Bronchial smooth muscle cell (primary cell): ENCODE measurements around the gene CACNA1F. TPM values are rescaled to one million over a fixed set of nuclear protein-coding genes. Genes with fewer than 3 reads are reported as not detected.

ENCODE experiments used
- total RNA-seq: library from RNA; depleted of rRNA; stranded (reverse); fragments of >200 nt; gene quantifications from 2 replicates; pipeline ENCODE4 v1.2.1, GENCODE V29; 2014

The CACNA1F gene
- under 0.01 TPM in 1 of 2 replicates, not detected in the other for total RNA-seq

GRCh38 chrX:49233176-49233575, at the start of gene CACNA1F:
Gene CACNA1F (minus strand): TSS chrX:49233340. CDS start chrX:49233309, 31 bp downstream.

GRCh38 chrX:49269767-49270248, 36.7 kb upstream of the CACNA1F start, which contains the start of gene PPP1R3F:
Gene PPP1R3F (plus strand): TSS chrX:49269793. CDS start chrX:49269870, 77 bp downstream.

GRCh38 chrX:49264460-49264859, 31.3 kb upstream of the CACNA1F start, which contains the start of gene FOXP3:
Gene FOXP3 (minus strand): TSS chrX:49264710. CDS start chrX:49258505, 6,205 bp downstream.

GRCh38 chrX:49199906-49200771, 33.0 kb downstream of the CACNA1F start, which contains the start of gene SYP:
Gene SYP (minus strand): TSS chrX:49200193. CDS start chrX:49200186, 7 bp downstream.

GRCh38 chrX:49186125-49187027, 46.8 kb downstream of the CACNA1F start, which contains the start of gene PRICKLE3:
Gene PRICKLE3 (minus strand): TSS chrX:49186373. CDS start chrX:49186297, 76 bp downstream.

GRCh38 chrX:49171752-49172279, 61.3 kb downstream of the CACNA1F start, which contains the start of gene PLP2:
Gene PLP2 (plus strand): TSS chrX:49171898. CDS start chrX:49172001, 103 bp downstream.

GRCh38 chrX:49162620-49163019, 70.5 kb downstream of the CACNA1F start, which contains the start of gene MAGIX:
Gene MAGIX (plus strand): TSS chrX:49162758. CDS start chrX:49162890, 132 bp downstream.

Other genes with a start within 250 kb of the CACNA1F start
- gene GRIPAP1, start 231.1 kb downstream of the CACNA1F start, total RNA-seq, result 24.9 and 26.0 TPM in 2 replicates
- 26.0 and 37.2 TPM in 2 replicates for gene TFE3, start 190.0 kb downstream of the CACNA1F start, total RNA-seq
- 0.26 and 0.63 TPM in 2 replicates for gene CCDC120, start 174.3 kb downstream of the CACNA1F start, total RNA-seq
- 8.2 and 9.2 TPM in 2 replicates for gene PRAF2, start 159.3 kb downstream of the CACNA1F start, total RNA-seq
- gene WDR45, start 153.5 kb downstream of the CACNA1F start, total RNA-seq, result 45.2 and 65.4 TPM in 2 replicates
- 17.8 and 19.1 TPM in 2 replicates for gene GPKOW, start 109.6 kb downstream of the CACNA1F start, total RNA-seq
- gene MAGIX, start 70.6 kb downstream of the CACNA1F start, total RNA-seq, result 1.5 and 2.7 TPM in 2 replicates
- 16.9 and 17.8 TPM in 2 replicates for gene PLP2, start 61.4 kb downstream of the CACNA1F start, total RNA-seq
- gene PRICKLE3, start 47.0 kb downstream of the CACNA1F start, total RNA-seq, result 4.5 and 4.9 TPM in 2 replicates
- gene SYP, start 33.1 kb downstream of the CACNA1F start, total RNA-seq, result 0.16 and 0.43 TPM in 2 replicates
- gene CCDC22, start 2.1 kb upstream of the CACNA1F start, total RNA-seq, result 7.1 and 8.2 TPM in 2 replicates
- not detected in 2 replicates for gene FOXP3, start 31.4 kb upstream of the CACNA1F start, total RNA-seq
- gene PPP1R3F, start 36.5 kb upstream of the CACNA1F start, total RNA-seq, result 6.0 and 12.8 TPM in 2 replicates
- gene GAGE10, start 70.3 kb upstream of the CACNA1F start, total RNA-seq, result not detected in 2 replicates
- gene GAGE12J, start 88.7 kb upstream of the CACNA1F start, total RNA-seq, result not detected in 2 replicates
- not detected in 2 replicates for gene GAGE13, start 98.2 kb upstream of the CACNA1F start, total RNA-seq